ENCODE results near the gene KCNA2. TPM values are rescaled to one million over a fixed set of nuclear protein-coding genes. Genes with fewer than 3 reads are reported as not detected.
A peak's percentile ranks its signal among the peaks of the same experiment; 100 is the strongest.

The KCNA2 gene
- total and polyA plus RNA-seq, 2 of the 4 experiments (the other 2 are of a cell fraction): not detected

GRCh38 chr1:110615548-110616130, 9.5 kb upstream of the KCNA2 start:
- no peak overlapping the region for H2BK15ac ChIP-seq (ENCODE audit: low read depth, low read length)
- no peaks in the 10 kb centered on the region for H3K36me3 ChIP-seq (ENCODE audit: control insufficient read depth, insufficient read depth, low read length)
- H3K56ac ChIP-seq (ENCODE audit: extremely low read depth, insufficient read depth, low read length): no peak overlapping the region
- H2AK9ac ChIP-seq (replicated peaks; ENCODE audit: low read depth, low read length, poor library complexity): no peak overlapping the region
- H2BK20ac ChIP-seq (ENCODE audit: low read depth, low read length): no peak overlapping the region
- intact Hi-C loops (cut with micrococcal nuclease) (loop anchor here (1.0 kb wide), 1 partner anchor 91 kb away; no protein-coding TSS in a partner anchor), dilution Hi-C loops (cut with HindIII; ENCODE audit: low sequenced_read_pairs, unreplicated experiment) (no loop called here), in situ Hi-C loops (cut with MboI; ENCODE audit: low sequenced_read_pairs) (no loop called here)
- H3K4me1 ChIP-seq (ENCODE audit: control insufficient read depth, insufficient read depth, low read length): no peaks in the 10 kb centered on the region
- DNase-seq (peak; percentile 51), ATAC-seq (ENCODE audit: low read depth) (peak; percentile 60)
- no peak overlapping the region for H3K14ac ChIP-seq (replicated peaks; ENCODE audit: low read depth, low read length)
- no peak overlapping the region for H3K9ac ChIP-seq (ENCODE audit: low read depth, low read length)
- no peak overlapping the region for H2BK5ac ChIP-seq (ENCODE audit: low read depth, low read length, poor library complexity, severe bottlenecking)
- no peak overlapping the region for H3K27ac ChIP-seq (ENCODE audit: insufficient read depth, low read length)
- H3K4me3 ChIP-seq (ENCODE audit: insufficient read depth, low read depth, low read length): no peak overlapping the region
- H4K8ac ChIP-seq (ENCODE audit: low read depth in 2 of 2, low read length in 2 of 2): no peak overlapping the region
- H3K27me3 ChIP-seq (ENCODE audit: control insufficient read depth, insufficient read depth, low read length): peaks cover 29% of the 10 kb centered on the region; the same call in 1 of the 2 replicates
- no peak overlapping the region for H3K23ac ChIP-seq (ENCODE audit: low read depth, low read length)
- no peaks in the 10 kb centered on the region for H3K79me1 ChIP-seq (ENCODE audit: low read depth in 1 of 2, low read length in 2 of 2)
- H3K9me3 ChIP-seq (ENCODE audit: control insufficient read depth, insufficient read depth, low read length): no peaks in the 10 kb centered on the region
- no peaks in the 10 kb centered on the region for H4K20me1 ChIP-seq (ENCODE audit: insufficient read depth, low read length)
- H4K5ac ChIP-seq (ENCODE audit: low read depth, low read length): no peak overlapping the region
- no peak overlapping the region for H2AFZ ChIP-seq (replicated peaks; ENCODE audit: low read length, poor library complexity)
- no peak overlapping the region for H3K4me2 ChIP-seq (ENCODE audit: low read depth, low read length)
- no peak overlapping the region for H3K4ac ChIP-seq (ENCODE audit: low read depth, low read length)
- H4K91ac ChIP-seq (ENCODE audit: insufficient read depth, low read depth, low read length): no peak overlapping the region
- no peak overlapping the region for H2AK5ac ChIP-seq (ENCODE audit: low read depth, low read length)
- ChIA-PET POLR2A (ENCODE audit: unreplicated experiment) (no interaction called here), CTCF (no interaction called here)
- H2BK120ac ChIP-seq (ENCODE audit: low read depth, low read length): no peak overlapping the region
- TF ChIP-seq RAD21 (IDR thresholded peaks at IDR 0.05; ENCODE audit: low read length) (peak; percentile 68), CTCF (conservative IDR thresholded peaks at IDR 0.05; ENCODE audit: low read depth, low read length) (peak; percentile 66), FOS (IDR thresholded peaks at IDR 0.05; ENCODE audit: low read depth, low read length) (no peak), SMC3 (IDR thresholded peaks at IDR 0.05; ENCODE audit: low read depth, low read length) (peak; percentile 39; the same call in 1 of the 2 replicates), MXI1 (IDR thresholded peaks at IDR 0.05; ENCODE audit: borderline replicate concordance, low read depth, low read length) (no peak)
- BruUV-seq (replicated peaks): no TSS peak
- no peaks in the 10 kb centered on the region for H3K9me1 ChIP-seq (ENCODE audit: insufficient read depth, low read length)
- no peak overlapping the region for H3K18ac ChIP-seq (ENCODE audit: low read depth, low read length)
- 22% methylated on average over 2 of the region's 9 CpGs; no CpG with 5 or more reads in 1 of the 2 experiments for WGBS, 2 experiments (ENCODE audit: extremely low coverage in 2 of 2, insufficient read length in 1 of 2)

Measured in IMR-90 (cell line).